Neuronal stem cell (in vitro differentiated cells): ENCODE data around the gene DBI.

ENCODE experiments used
- DNase-seq: peaks from one replicate; pipeline ENCODE4 v3.0.0-alpha.2; 2013; ENCODE audit warnings: low spot score
- H2AFZ ChIP-seq: one replicate; pipeline ENCODE4 v1.6.1; 2013; ENCODE audit warnings: mild to moderate bottlenecking, low read length, inconsistent platforms
- H2AK5ac ChIP-seq: 2 replicates; pipeline ENCODE4 v1.6.1; 2013; ENCODE audit warnings: low read depth, mild to moderate bottlenecking, inconsistent platforms, low read length, moderate library complexity, mixed read lengths
- H2BK120ac ChIP-seq: 2 replicates; pipeline ENCODE4 v1.6.1; 2013; ENCODE audit warnings: low read depth, mild to moderate bottlenecking, inconsistent platforms, low read length, moderate library complexity, mixed read lengths
- H2BK12ac ChIP-seq: one replicate; pipeline ENCODE4 v1.6.1; 2013; ENCODE audit warnings: low read length, inconsistent platforms
- H2BK15ac ChIP-seq: 2 replicates; pipeline ENCODE4 v1.6.1; 2013; ENCODE audit warnings: mild to moderate bottlenecking, low read length, inconsistent platforms, mixed read lengths
- H2BK5ac ChIP-seq: one replicate; pipeline ENCODE4 v1.6.1; 2013; ENCODE audit warnings: inconsistent platforms, mild to moderate bottlenecking, low read length, moderate library complexity
- H3K14ac ChIP-seq: one replicate; pipeline ENCODE4 v1.6.1; 2013; ENCODE audit warnings: low read length, inconsistent platforms
- H3K18ac ChIP-seq: 2 replicates; pipeline ENCODE4 v1.6.1; 2013; ENCODE audit warnings: low read length, inconsistent platforms
- H3K23ac ChIP-seq: 2 replicates; pipeline ENCODE4 v1.6.1; 2013; ENCODE audit warnings: low read depth, mild to moderate bottlenecking, mixed read lengths, low read length, inconsistent platforms; ENCODE audit not compliant: poor library complexity
- H3K27ac ChIP-seq: replicated peaks from 3 replicates; pipeline ENCODE4 v1.5.1; 2013; ENCODE audit warnings: low read length, inconsistent platforms
- H3K27me3 ChIP-seq, 3 experiments: 2 replicates each; pipeline ENCODE4 v1.6.1; 2013; ENCODE audit warnings: low read length in 3 of 3, mild to moderate bottlenecking in 2 of 3, inconsistent platforms in 1 of 3, low read depth in 1 of 3, mixed read lengths in 1 of 3, moderate library complexity in 1 of 3; ENCODE audit not compliant: control insufficient read depth in 3 of 3, insufficient read depth in 3 of 3
- H3K36me3 ChIP-seq, 2 donors: replicated peaks in 1 of 2; 2 replicates each; pipeline ENCODE4 v1.6.1; 2013; ENCODE audit warnings: low read length in 2 of 2; ENCODE audit not compliant: control insufficient read depth in 2 of 2, insufficient read depth in 2 of 2
- H3K4ac ChIP-seq: 2 replicates; pipeline ENCODE4 v1.6.1; 2013; ENCODE audit warnings: inconsistent platforms, mild to moderate bottlenecking, low read length, moderate library complexity
- H3K4me1 ChIP-seq, 2 donors: 1 replicate in 1 of 2; 2 replicates in 1 of 2; pipeline ENCODE4 v1.6.1; 2013; ENCODE audit warnings: low read length in 2 of 2, low read depth in 1 of 2; ENCODE audit not compliant: control insufficient read depth in 2 of 2, insufficient read depth in 1 of 2
- H3K4me2 ChIP-seq: one replicate; pipeline ENCODE4 v1.6.1; 2013; ENCODE audit warnings: mild to moderate bottlenecking, low read length, inconsistent platforms; ENCODE audit not compliant: insufficient read depth, poor library complexity, severe bottlenecking
- H3K4me3 ChIP-seq, 2 donors: 2 replicates each; pipeline ENCODE4 v1.5.1; 2013; ENCODE audit warnings: low read length in 2 of 2, mild to moderate bottlenecking in 2 of 2, inconsistent platforms in 1 of 2, moderate library complexity in 1 of 2
- H3K79me1 ChIP-seq: one replicate; pipeline ENCODE4 v1.6.1; 2013; ENCODE audit warnings: low read depth, mild to moderate bottlenecking, inconsistent platforms, low read length, moderate library complexity
- H3K9ac ChIP-seq: one replicate; pipeline ENCODE4 v1.6.1; 2013; ENCODE audit warnings: mild to moderate bottlenecking, low read depth, low read length, inconsistent platforms; ENCODE audit not compliant: poor library complexity
- H3K9me3 ChIP-seq, 2 donors: replicated peaks in 1 of 2; 2 replicates each; pipeline versions ENCODE3 to v1.6.1; 2013; ENCODE audit warnings: low read length in 2 of 2, mild to moderate bottlenecking in 2 of 2, inconsistent platforms in 1 of 2, low read depth in 1 of 2, mixed read lengths in 1 of 2, moderate library complexity in 1 of 2; ENCODE audit not compliant: control insufficient read depth in 2 of 2, insufficient read depth in 1 of 2
- H4K8ac ChIP-seq: one replicate; pipeline ENCODE4 v1.6.1; 2013; ENCODE audit warnings: low read depth, mild to moderate bottlenecking, inconsistent platforms, low read length, moderate library complexity
- H4K91ac ChIP-seq: one replicate; pipeline ENCODE4 v1.6.1; 2013; ENCODE audit warnings: low read length, low read depth, mild to moderate bottlenecking, inconsistent platforms; ENCODE audit not compliant: poor library complexity
- WGBS, 2 donors: extraction: QIAGEN DNeasy Blood & Tissue Kit; methylation state at CpG; one replicate each; pipeline ENCODE4 v1.1.7; 2013; ENCODE audit warnings: missing lambda C conversion rate in 2 of 2, mixed read lengths in 1 of 2; ENCODE audit not compliant: insufficient read length in 2 of 2, insufficient replicate concordance in 1 of 2; ENCODE audit errors: extremely low coverage in 2 of 2; 5-methylcytosine and 5-hydroxymethylcytosine counted together

DBI gene

GRCh38 chr2:119377993-119378345 lies 11.2 kb downstream of the DBI start:
- peaks cover 6 to 12% of the 10 kb centered on the region in 2 donors for H3K36me3 ChIP-seq
- no peak overlapping the region for H2AFZ ChIP-seq
- H2BK15ac ChIP-seq: no peak overlapping the region
- no peak overlapping the region for H2BK12ac ChIP-seq
- WGBS, 2 donors: no CpG with 5 or more reads among the region's 5 CpGs
- H3K4me3 ChIP-seq: no peak overlapping the region
- peaks cover 0 to under 1% (median 0%) of the 10 kb centered on the region in 3 experiments for H3K27me3 ChIP-seq
- H3K4me2 ChIP-seq: no peak overlapping the region
- no peaks in the 10 kb centered on the region for H3K4me1 ChIP-seq
- no peaks in the 10 kb centered on the region for H3K79me1 ChIP-seq
- H4K91ac ChIP-seq: no peak overlapping the region
- no peak overlapping the region for H2AK5ac ChIP-seq
- H3K18ac ChIP-seq: no peak overlapping the region
- no peak overlapping the region for H3K9ac ChIP-seq
- H3K14ac ChIP-seq: no peak overlapping the region
- no peak for DNase-seq
- H4K8ac ChIP-seq: no peak overlapping the region
- H3K23ac ChIP-seq: no peak overlapping the region
- no peak overlapping the region for H2BK120ac ChIP-seq
- peaks cover 4 to 6% of the 10 kb centered on the region in 2 donors for H3K9me3 ChIP-seq
- no peak overlapping the region for H2BK5ac ChIP-seq
- H3K4ac ChIP-seq: no peak overlapping the region
- no peak overlapping the region for H3K27ac ChIP-seq

- Histone ChIP-seq H3K18ac (no peak overlapping the region), H3K79me1 (no peaks in the 10 kb centered on the region), H2AK5ac (no peak overlapping the region), H2BK15ac (no peak overlapping the region), H3K4me2 (no peak overlapping the region), H4K8ac (no peak overlapping the region), H3K36me3 (peaks cover under 1 to 6% of the 10 kb centered on the region in 2 donors), H3K4me3 (no peak overlapping the region), H3K27me3 (peaks cover 0 to 6% (median 0%) of the 10 kb centered on the region in 3 experiments), H3K9ac (no peak overlapping the region), H3K9me3 (peaks cover under 1% of the 10 kb centered on the region in 2 donors), H2BK5ac (no peak overlapping the region), H3K23ac (no peak overlapping the region), H3K4ac (no peak overlapping the region), H2BK120ac (no peak overlapping the region), H2AFZ (no peak overlapping the region), H3K14ac (no peak overlapping the region), H4K91ac (no peak overlapping the region), H3K4me1 (no peaks in the 10 kb centered on the region), H3K27ac (no peak overlapping the region), H2BK12ac (no peak overlapping the region)
- no CpG with 5 or more reads among the region's 6 CpGs for WGBS, 2 donors
- no peak for DNase-seq
Observed at GRCh38 chr2:119378566-119378965, 11.8 kb downstream of the DBI start.

GRCh38 chr2:119383410-119384140 lies 16.8 kb downstream of the DBI start:
- Histone ChIP-seq H3K27me3 (peaks cover 0 to 9% (median 0%) of the 10 kb centered on the region in 3 experiments), H2BK12ac (no peak overlapping the region), H3K14ac (no peak overlapping the region), H3K4me1 (no peaks in the 10 kb centered on the region), H2BK120ac (no peak overlapping the region), H2BK5ac (no peak overlapping the region), H3K27ac (no peak overlapping the region), H2AFZ (no peak overlapping the region), H2BK15ac (no peak overlapping the region), H3K4me2 (no peak overlapping the region), H3K4ac (no peak overlapping the region), H3K36me3 (no peaks in the 10 kb centered on the region), H3K9me3 (no peaks in the 10 kb centered on the region), H4K8ac (no peak overlapping the region), H3K4me3 (no peak overlapping the region), H2AK5ac (no peak overlapping the region), H3K9ac (no peak overlapping the region), H3K18ac (no peak overlapping the region), H3K79me1 (no peaks in the 10 kb centered on the region), H3K23ac (no peak overlapping the region), H4K91ac (no peak overlapping the region)
- no CpG with 5 or more reads among the region's 6 CpGs for WGBS, 2 donors
- no peak for DNase-seq

GRCh38 chr2:119384971-119385370 lies 18.2 kb downstream of the DBI start:
- H3K23ac ChIP-seq: no peak overlapping the region
- WGBS, 2 donors: no CpG with 5 or more reads among the region's 4 CpGs
- no peak overlapping the region for H4K8ac ChIP-seq
- no peaks in the 10 kb centered on the region for H3K4me1 ChIP-seq
- no peak overlapping the region for H3K4ac ChIP-seq
- no peak overlapping the region for H3K14ac ChIP-seq
- H2BK15ac ChIP-seq: no peak overlapping the region
- H3K9me3 ChIP-seq: no peaks in the 10 kb centered on the region
- no peak for DNase-seq
- no peak overlapping the region for H2AK5ac ChIP-seq
- no peaks in the 10 kb centered on the region for H3K36me3 ChIP-seq
- H3K4me2 ChIP-seq: no peak overlapping the region
- peaks cover 0 to 9% (median 0%) of the 10 kb centered on the region in 3 experiments for H3K27me3 ChIP-seq
- H2AFZ ChIP-seq: no peak overlapping the region
- H2BK12ac ChIP-seq: no peak overlapping the region
- H3K79me1 ChIP-seq: no peaks in the 10 kb centered on the region
- no peak overlapping the region for H3K4me3 ChIP-seq
- H3K9ac ChIP-seq: no peak overlapping the region
- no peak overlapping the region for H3K18ac ChIP-seq
- H3K27ac ChIP-seq: no peak overlapping the region
- no peak overlapping the region for H2BK5ac ChIP-seq
- H4K91ac ChIP-seq: no peak overlapping the region
- no peak overlapping the region for H2BK120ac ChIP-seq
